ENCODE data around the gene APP. TPM values are rescaled to one million over a fixed set of nuclear protein-coding genes. Genes with fewer than 3 reads are reported as not detected.

APP gene
- total and polyA plus RNA-seq, 2 experiments from 2014 or later: 55.7 to 316 TPM

DNA sequence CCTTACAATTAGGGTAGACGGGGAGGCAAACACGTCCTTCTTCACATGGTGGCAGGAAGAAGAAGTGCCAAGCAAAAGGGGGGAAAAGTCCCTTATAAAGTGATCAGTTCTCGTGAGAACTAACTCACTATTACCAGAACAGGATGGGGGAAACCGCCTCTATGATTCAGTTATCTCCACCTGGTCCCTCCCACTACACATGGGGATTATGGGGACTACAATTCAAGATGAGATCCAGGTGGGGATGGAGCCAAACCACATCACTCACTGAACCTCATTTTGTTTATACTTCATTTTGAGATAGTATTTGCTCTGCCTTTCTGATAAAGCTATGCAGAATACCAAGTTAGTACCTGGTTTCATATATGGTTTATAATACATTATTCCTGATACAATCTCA lies 26.5 kb downstream of the APP start:
- H2AFZ ChIP-seq: no peak overlapping the region
- H3K9me2 ChIP-seq (replicated peaks; ENCODE audit: insufficient read depth): no peaks in the 10 kb centered on the region
- DNase-seq (ENCODE audit: low spot score): no peak
- H3K4me3 ChIP-seq: no peak overlapping the region
- no peak overlapping the region for H3K4me2 ChIP-seq
- H3K27me3 ChIP-seq: no peaks in the 10 kb centered on the region
- TF ChIP-seq, protein P1, sequence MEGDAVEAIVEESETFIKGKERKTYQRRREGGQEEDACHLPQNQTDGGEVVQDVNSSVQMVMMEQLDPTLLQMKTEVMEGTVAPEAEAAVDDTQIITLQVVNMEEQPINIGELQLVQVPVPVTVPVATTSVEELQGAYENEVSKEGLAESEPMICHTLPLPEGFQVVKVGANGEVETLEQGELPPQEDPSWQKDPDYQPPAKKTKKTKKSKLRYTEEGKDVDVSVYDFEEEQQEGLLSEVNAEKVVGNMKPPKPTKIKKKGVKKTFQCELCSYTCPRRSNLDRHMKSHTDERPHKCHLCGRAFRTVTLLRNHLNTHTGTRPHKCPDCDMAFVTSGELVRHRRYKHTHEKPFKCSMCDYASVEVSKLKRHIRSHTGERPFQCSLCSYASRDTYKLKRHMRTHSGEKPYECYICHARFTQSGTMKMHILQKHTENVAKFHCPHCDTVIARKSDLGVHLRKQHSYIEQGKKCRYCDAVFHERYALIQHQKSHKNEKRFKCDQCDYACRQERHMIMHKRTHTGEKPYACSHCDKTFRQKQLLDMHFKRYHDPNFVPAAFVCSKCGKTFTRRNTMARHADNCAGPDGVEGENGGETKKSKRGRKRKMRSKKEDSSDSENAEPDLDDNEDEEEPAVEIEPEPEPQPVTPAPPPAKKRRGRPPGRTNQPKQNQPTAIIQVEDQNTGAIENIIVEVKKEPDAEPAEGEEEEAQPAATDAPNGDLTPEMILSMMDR (IDR thresholded peaks at IDR 0.05; ENCODE audit: poor library complexity): no peak
- TF ChIP-seq EZH2 (IDR thresholded peaks at IDR 0.05; ENCODE audit: borderline replicate concordance) (no peak), EZH2phosphoT487 (IDR thresholded peaks at IDR 0.05; ENCODE audit: low read depth, severe bottlenecking, unreplicated experiment) (no peak)
- no peaks in the 10 kb centered on the region for H3K36me3 ChIP-seq (replicated peaks; ENCODE audit: insufficient read depth, low read depth)
- H3K27ac ChIP-seq: no peak overlapping the region
- peaks cover 18% of the 10 kb centered on the region for H4K20me1 ChIP-seq (ENCODE audit: insufficient read depth, poor library complexity, severe bottlenecking)
- H3K9me3 ChIP-seq (ENCODE audit: low read depth): no peaks in the 10 kb centered on the region
- WGBS (ENCODE audit: low lambda C conversion rate, missing lambda C conversion rate): 91% methylated on average over 4 of the region's 4 CpGs
- H3K79me2 ChIP-seq: peaks cover 97% of the 10 kb centered on the region
- peaks cover 9% of the 10 kb centered on the region for H3K4me1 ChIP-seq (ENCODE audit: insufficient read depth)

DNA sequence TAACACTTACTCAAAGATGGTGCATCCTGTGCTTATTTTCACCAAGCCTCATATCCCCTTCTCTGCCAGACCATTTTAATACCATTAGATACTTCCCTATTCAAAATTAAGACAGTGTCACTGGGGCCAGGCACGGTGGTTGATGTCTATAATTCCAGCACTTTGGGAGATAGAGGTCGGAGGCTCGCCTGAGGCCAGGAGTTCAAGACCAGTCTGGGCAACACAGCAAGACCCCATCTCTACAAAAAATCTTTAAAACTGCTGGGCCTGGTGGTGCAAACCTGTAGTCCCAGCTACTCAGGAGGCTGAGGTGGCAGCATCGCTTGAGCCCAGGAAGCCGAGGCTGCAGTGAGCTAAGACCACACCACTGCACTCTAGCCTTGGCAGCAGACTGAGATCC lies 28.2 kb downstream of the APP start:
- Histone ChIP-seq H3K4me2 (no peak overlapping the region), H3K9me2 (replicated peaks; ENCODE audit: insufficient read depth) (no peaks in the 10 kb centered on the region), H3K27me3 (no peaks in the 10 kb centered on the region), H3K79me2 (peaks cover 97% of the 10 kb centered on the region), H3K4me3 (no peak overlapping the region), H3K36me3 (replicated peaks; ENCODE audit: insufficient read depth, low read depth) (no peaks in the 10 kb centered on the region), H3K27ac (no peak overlapping the region), H2AFZ (no peak overlapping the region), H3K4me1 (ENCODE audit: insufficient read depth) (no peaks in the 10 kb centered on the region), H3K9me3 (ENCODE audit: low read depth) (no peaks in the 10 kb centered on the region), H4K20me1 (ENCODE audit: insufficient read depth, poor library complexity, severe bottlenecking) (peaks cover 17% of the 10 kb centered on the region)
- DNase-seq (ENCODE audit: low spot score): no peak
- 95% methylated on average over 5 of the region's 5 CpGs for WGBS (ENCODE audit: low lambda C conversion rate, missing lambda C conversion rate)
- TF ChIP-seq EZH2phosphoT487 (IDR thresholded peaks at IDR 0.05; ENCODE audit: low read depth, severe bottlenecking, unreplicated experiment) (no peak), EZH2 (IDR thresholded peaks at IDR 0.05; ENCODE audit: borderline replicate concordance) (no peak)
- TF ChIP-seq, protein P1 (IDR thresholded peaks at IDR 0.05; ENCODE audit: poor library complexity): no peak

DNA sequence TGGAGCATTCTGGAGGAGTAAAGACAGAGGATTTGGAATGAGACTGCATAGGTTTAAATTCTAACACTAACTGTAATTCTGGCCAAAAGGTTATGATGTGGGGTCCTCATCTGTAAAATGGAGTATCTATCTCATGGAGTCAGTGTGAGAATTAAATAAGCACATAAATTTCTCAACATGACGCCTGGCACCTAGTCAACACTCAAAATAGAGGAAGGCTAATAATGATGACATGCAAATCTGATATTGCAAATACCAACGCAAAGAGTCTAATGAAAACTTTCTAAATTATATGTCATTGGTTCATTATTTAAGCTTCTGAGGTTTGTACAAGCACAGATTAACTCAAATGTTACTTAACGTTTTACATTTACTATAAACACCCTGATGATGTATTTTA lies 29.6 kb downstream of the APP start:
- no peak overlapping the region for H2AFZ ChIP-seq
- peaks cover 10% of the 10 kb centered on the region for H3K4me1 ChIP-seq (ENCODE audit: insufficient read depth)
- no peak overlapping the region for H3K4me2 ChIP-seq
- DNase-seq (ENCODE audit: low spot score): no peak
- no peak overlapping the region for H3K27ac ChIP-seq
- H3K79me2 ChIP-seq: peaks cover 97% of the 10 kb centered on the region
- H3K36me3 ChIP-seq (replicated peaks; ENCODE audit: insufficient read depth, low read depth): no peaks in the 10 kb centered on the region
- no peaks in the 10 kb centered on the region for H3K9me2 ChIP-seq (replicated peaks; ENCODE audit: insufficient read depth)
- TF ChIP-seq EZH2phosphoT487 (IDR thresholded peaks at IDR 0.05; ENCODE audit: low read depth, severe bottlenecking, unreplicated experiment): no peak
- TF ChIP-seq EZH2 (IDR thresholded peaks at IDR 0.05; ENCODE audit: borderline replicate concordance): no peak
- WGBS (ENCODE audit: low lambda C conversion rate, missing lambda C conversion rate): 93% methylated on average over 3 of the region's 3 CpGs
- H3K9me3 ChIP-seq (ENCODE audit: low read depth): no peaks in the 10 kb centered on the region
- H3K4me3 ChIP-seq: no peak overlapping the region
- no peaks in the 10 kb centered on the region for H3K27me3 ChIP-seq
- H4K20me1 ChIP-seq (ENCODE audit: insufficient read depth, poor library complexity, severe bottlenecking): peaks cover 17% of the 10 kb centered on the region

DNA sequence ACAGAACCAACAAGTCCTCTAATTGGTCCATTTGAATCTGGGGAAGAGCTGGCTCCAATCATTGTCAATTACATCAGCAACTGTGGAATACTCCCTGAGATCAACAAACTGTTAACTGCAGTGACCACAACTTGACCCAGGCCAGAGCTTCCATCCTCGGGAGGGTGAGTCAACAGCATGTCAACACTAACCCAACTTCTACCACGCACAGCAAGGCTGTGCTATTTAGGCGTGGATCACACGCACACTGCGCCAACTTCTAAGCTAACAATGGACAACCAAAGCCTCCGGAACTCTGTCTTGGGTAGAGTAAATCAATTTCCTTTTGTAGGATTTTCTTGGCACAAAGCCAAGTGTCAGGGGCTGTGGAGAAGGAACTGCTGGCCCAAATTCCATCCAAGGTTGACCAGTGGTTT lies 30.4 kb downstream of the APP start:
- H3K36me3 ChIP-seq (replicated peaks; ENCODE audit: insufficient read depth, low read depth): no peaks in the 10 kb centered on the region
- peaks cover 22% of the 10 kb centered on the region for H4K20me1 ChIP-seq (ENCODE audit: insufficient read depth, poor library complexity, severe bottlenecking)
- no peaks in the 10 kb centered on the region for H3K27me3 ChIP-seq
- peaks cover 97% of the 10 kb centered on the region for H3K79me2 ChIP-seq
- H2AFZ ChIP-seq: no peak overlapping the region
- peak; percentile 24 for DNase-seq (ENCODE audit: low spot score)
- peak overlapping the region; percentile 1 for H3K27ac ChIP-seq
- H3K4me3 ChIP-seq: no peak overlapping the region
- H3K9me3 ChIP-seq (ENCODE audit: low read depth): no peaks in the 10 kb centered on the region
- WGBS (ENCODE audit: low lambda C conversion rate, missing lambda C conversion rate): 71% methylated on average over 6 of the region's 6 CpGs
- H3K9me2 ChIP-seq (replicated peaks; ENCODE audit: insufficient read depth): no peaks in the 10 kb centered on the region
- H3K4me2 ChIP-seq: no peak overlapping the region
- TF ChIP-seq EZH2phosphoT487 (IDR thresholded peaks at IDR 0.05; ENCODE audit: low read depth, severe bottlenecking, unreplicated experiment) (no peak), EZH2 (IDR thresholded peaks at IDR 0.05; ENCODE audit: borderline replicate concordance) (no peak)
- TF ChIP-seq, protein P1 (IDR thresholded peaks at IDR 0.05; ENCODE audit: poor library complexity): no peak
- H3K4me1 ChIP-seq (ENCODE audit: insufficient read depth): peaks cover 10% of the 10 kb centered on the region
